K562 (cell line): ENCODE data around the gene COX18.

Experiments used
- BMI1 ChIP-seq: fragments of 150-350 bp; IDR thresholded peaks from 2 replicates; pipeline ENCODE4 v1.6.1; 2014; ENCODE audit warnings: low read length
- E2F6 ChIP-seq, 2 experiments: IDR thresholded peaks; 2 replicates each; pipeline ENCODE4 v1.6.1; 2011; ENCODE audit warnings: borderline replicate concordance in 1 of 2, control low read depth in 1 of 2, low read depth in 1 of 2, low read length in 1 of 2, mild to moderate bottlenecking in 1 of 2, mixed read lengths in 1 of 2, moderate library complexity in 1 of 2; ENCODE audit not compliant: insufficient read depth in 1 of 2, insufficient read length in 1 of 2, poor library complexity in 1 of 2, severe bottlenecking in 1 of 2; ENCODE audit errors: extremely low read depth in 1 of 2
- JUNB ChIP-seq: fragments of 450-650 bp; formaldehyde crosslinking; conservative IDR thresholded peaks from 2 replicates; pipeline ENCODE4 v1.4.0; 2020; ENCODE audit warnings: mild to moderate bottlenecking
- KAT7 ChIP-seq: sonication (generic); formaldehyde crosslinking; IDR thresholded peaks from 2 replicates; pipeline ENCODE4 v1.8.0; 2022; ENCODE audit warnings: missing genetic modification reagents, mild to moderate bottlenecking, borderline replicate concordance
- SMARCE1 ChIP-seq: fragments of 450-650 bp; IDR thresholded peaks from 2 replicates; pipeline ENCODE4 v1.7.1; 2016; ENCODE audit warnings: mild to moderate bottlenecking
- SNRNP70 ChIP-seq: fragments of 200-400 bp; formaldehyde crosslinking; optimal IDR thresholded peaks from 2 replicates; pipeline ENCODE3; 2017; ENCODE audit warnings: low read depth, low read length
- YY1 ChIP-seq, 3 experiments: IDR thresholded peaks; 2 replicates each; pipeline ENCODE4 v1.6.1; 2011; ENCODE audit warnings: low read length in 2 of 3, mild to moderate bottlenecking in 2 of 3, moderate library complexity in 2 of 3, borderline replicate concordance in 1 of 3, control low read depth in 1 of 3, low read depth in 1 of 3; ENCODE audit not compliant: insufficient read depth in 3 of 3, insufficient replicate concordance in 2 of 3, control insufficient read depth in 1 of 3, insufficient read length in 1 of 3; ENCODE audit errors: extremely low read depth in 1 of 3
- TF ChIP-seq, protein P1 (sequence below): sonication (generic); formaldehyde crosslinking; IDR thresholded peaks from 2 replicates; pipeline ENCODE4 v1.8.1; 2023; ENCODE audit warnings: mild to moderate bottlenecking, missing genetic modification reagents, moderate library complexity

- TF ChIP-seq E2F6 (IDR thresholded peaks at IDR 0.05; ENCODE audit: borderline replicate concordance in 1 of 2, extremely low read depth in 1 of 2, insufficient read depth in 1 of 2, insufficient read length in 1 of 2, low read depth in 1 of 2, low read length in 1 of 2, poor library complexity in 1 of 2, severe bottlenecking in 1 of 2) = no peak
- no peak for TF ChIP-seq JUNB
- TF ChIP-seq SMARCE1 = no peak
- no peak for TF ChIP-seq BMI1
- no peak for TF ChIP-seq YY1 (IDR thresholded peaks at IDR 0.05; ENCODE audit: borderline replicate concordance in 1 of 3, control insufficient read depth in 1 of 3, extremely low read depth in 1 of 3, insufficient read depth in 3 of 3, insufficient read length in 1 of 3, insufficient replicate concordance in 2 of 3, low read depth in 1 of 3, low read length in 2 of 3)
- TF ChIP-seq, protein P1, sequence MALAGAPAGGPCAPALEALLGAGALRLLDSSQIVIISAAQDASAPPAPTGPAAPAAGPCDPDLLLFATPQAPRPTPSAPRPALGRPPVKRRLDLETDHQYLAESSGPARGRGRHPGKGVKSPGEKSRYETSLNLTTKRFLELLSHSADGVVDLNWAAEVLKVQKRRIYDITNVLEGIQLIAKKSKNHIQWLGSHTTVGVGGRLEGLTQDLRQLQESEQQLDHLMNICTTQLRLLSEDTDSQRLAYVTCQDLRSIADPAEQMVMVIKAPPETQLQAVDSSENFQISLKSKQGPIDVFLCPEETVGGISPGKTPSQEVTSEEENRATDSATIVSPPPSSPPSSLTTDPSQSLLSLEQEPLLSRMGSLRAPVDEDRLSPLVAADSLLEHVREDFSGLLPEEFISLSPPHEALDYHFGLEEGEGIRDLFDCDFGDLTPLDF (CRISPR knock-in tag) = no peak
- TF ChIP-seq KAT7 (CRISPR knock-in tag) = no peak
- TF ChIP-seq SNRNP70 = no peak
Observed at GRCh38 chr4:73051625-73052024, 17.9 kb downstream of the COX18 start.
